ENCODE measurements around the gene VPS9D1.

Gene VPS9D1

GRCh38 chr16:89744813-89745212 lies 24.1 kb upstream of the VPS9D1 start:
- Histone ChIP-seq H2AFZ (ENCODE audit: low read depth, low read length) (no peak overlapping the region), H3K4me1 (ENCODE audit: low read length) (peaks cover 4% of the 10 kb centered on the region), H3K4me2 (ENCODE audit: low read length) (no peak overlapping the region), H3K36me3 (replicated peaks; ENCODE audit: low read depth, low read length) (peaks cover 61% of the 10 kb centered on the region), H3K9me3 (ENCODE audit: insufficient read depth, low read length) (no peaks in the 10 kb centered on the region), H3K27ac (ENCODE audit: low read length) (no peak overlapping the region), H3K9ac (ENCODE audit: low read length) (no peak overlapping the region), H3K4me3 (ENCODE audit: low read length) (no peak overlapping the region), H3K79me2 (ENCODE audit: low read length) (no peaks in the 10 kb centered on the region), H3K27me3 (ENCODE audit: low read depth, low read length) (no peaks in the 10 kb centered on the region), H4K20me1 (ENCODE audit: insufficient read depth, low read length) (no peaks in the 10 kb centered on the region)
- TF ChIP-seq EZH2phosphoT487 (IDR thresholded peaks at IDR 0.05; ENCODE audit: low read depth) (no peak), CTCF (IDR thresholded peaks at IDR 0.05; ENCODE audit: low read depth, low read length) (no peak)

- Histone ChIP-seq H3K9ac (ENCODE audit: low read length) (no peak overlapping the region), H3K9me3 (ENCODE audit: insufficient read depth, low read length) (no peaks in the 10 kb centered on the region), H3K4me1 (ENCODE audit: low read length) (no peaks in the 10 kb centered on the region), H3K27me3 (ENCODE audit: low read depth, low read length) (no peaks in the 10 kb centered on the region), H3K27ac (ENCODE audit: low read length) (no peak overlapping the region), H2AFZ (ENCODE audit: low read depth, low read length) (no peak overlapping the region), H3K79me2 (ENCODE audit: low read length) (no peaks in the 10 kb centered on the region), H3K36me3 (replicated peaks; ENCODE audit: low read depth, low read length) (peaks cover 64% of the 10 kb centered on the region), H3K4me2 (ENCODE audit: low read length) (no peak overlapping the region), H3K4me3 (ENCODE audit: low read length) (no peak overlapping the region), H4K20me1 (ENCODE audit: insufficient read depth, low read length) (peaks cover 5% of the 10 kb centered on the region; the same call in 1 of the 2 replicates)
- TF ChIP-seq CTCF (IDR thresholded peaks at IDR 0.05; ENCODE audit: low read depth, low read length) (no peak), EZH2phosphoT487 (IDR thresholded peaks at IDR 0.05; ENCODE audit: low read depth) (no peak)
Observed at GRCh38 chr16:89742948-89743347, 22.2 kb upstream of the VPS9D1 start.

- no peaks in the 10 kb centered on the region for H3K27me3 ChIP-seq (ENCODE audit: low read depth, low read length)
- H2AFZ ChIP-seq (ENCODE audit: low read depth, low read length) = no peak overlapping the region
- no peaks in the 10 kb centered on the region for H3K79me2 ChIP-seq (ENCODE audit: low read length)
- no peaks in the 10 kb centered on the region for H3K9me3 ChIP-seq (ENCODE audit: insufficient read depth, low read length)
- H4K20me1 ChIP-seq (ENCODE audit: insufficient read depth, low read length) = peaks cover 9% of the 10 kb centered on the region; the same call in 1 of the 2 replicates
- peaks cover 71% of the 10 kb centered on the region for H3K36me3 ChIP-seq (replicated peaks; ENCODE audit: low read depth, low read length)
- no peak overlapping the region for H3K27ac ChIP-seq (ENCODE audit: low read length)
- H3K4me1 ChIP-seq (ENCODE audit: low read length) = no peaks in the 10 kb centered on the region
- H3K4me3 ChIP-seq (ENCODE audit: low read length) = no peak overlapping the region
- H3K9ac ChIP-seq (ENCODE audit: low read length) = no peak overlapping the region
- H3K4me2 ChIP-seq (ENCODE audit: low read length) = no peak overlapping the region
- no peak for TF ChIP-seq EZH2phosphoT487 (IDR thresholded peaks at IDR 0.05; ENCODE audit: low read depth)
- no peak for TF ChIP-seq CTCF (IDR thresholded peaks at IDR 0.05; ENCODE audit: low read depth, low read length)
Observed at GRCh38 chr16:89741342-89742014, 20.8 kb upstream of the VPS9D1 start.

DNA sequence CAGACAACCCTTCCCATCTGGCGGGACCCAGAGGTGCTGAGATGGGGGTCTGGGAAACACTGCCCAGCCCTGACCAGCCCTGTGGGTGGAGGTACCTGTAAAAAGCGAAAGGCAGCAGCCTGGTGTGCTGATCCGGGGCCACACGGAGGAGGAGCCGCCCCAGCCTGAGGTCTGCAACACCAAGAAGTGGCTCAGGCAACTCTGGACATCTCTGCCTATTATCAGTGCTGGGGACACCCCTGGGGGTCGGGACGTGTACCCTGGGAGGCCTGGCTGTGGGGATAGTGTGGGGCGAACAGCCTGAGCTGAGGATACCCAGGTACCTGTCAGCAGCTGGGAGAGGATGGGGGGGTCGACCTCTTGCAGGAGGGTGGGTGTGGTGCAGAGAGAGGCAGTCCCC lies 18.7 kb upstream of the VPS9D1 start:
- H3K79me2 ChIP-seq (ENCODE audit: low read length) = no peaks in the 10 kb centered on the region
- no peaks in the 10 kb centered on the region for H3K9me3 ChIP-seq (ENCODE audit: insufficient read depth, low read length)
- TF ChIP-seq CTCF (IDR thresholded peaks at IDR 0.05; ENCODE audit: low read depth, low read length) (no peak), EZH2phosphoT487 (IDR thresholded peaks at IDR 0.05; ENCODE audit: low read depth) (no peak)
- H3K27me3 ChIP-seq (ENCODE audit: low read depth, low read length) = no peaks in the 10 kb centered on the region
- H3K4me1 ChIP-seq (ENCODE audit: low read length) = no peaks in the 10 kb centered on the region
- H2AFZ ChIP-seq (ENCODE audit: low read depth, low read length) = no peak overlapping the region
- no peak overlapping the region for H3K4me2 ChIP-seq (ENCODE audit: low read length)
- H3K27ac ChIP-seq (ENCODE audit: low read length) = no peak overlapping the region
- H3K36me3 ChIP-seq (replicated peaks; ENCODE audit: low read depth, low read length) = peaks cover 73% of the 10 kb centered on the region
- no peak overlapping the region for H3K4me3 ChIP-seq (ENCODE audit: low read length)
- H4K20me1 ChIP-seq (ENCODE audit: insufficient read depth, low read length) = peaks cover 9% of the 10 kb centered on the region; the same call in 1 of the 2 replicates
- no peak overlapping the region for H3K9ac ChIP-seq (ENCODE audit: low read length)
